GM12878 (cell line): ENCODE measurements around the gene TPM4. TPM values are rescaled to one million over a fixed set of nuclear protein-coding genes. Genes with fewer than 3 reads are reported as not detected.

Experiments
- ATAC-seq: fragments of 200-7000 bp; cut with Tn5 transposase; 3 replicates; pipeline ENCODE4 v1.9.1; 2020; ENCODE audit warnings: mild to moderate bottlenecking, moderate library complexity
- BruUV-seq: library from RNA; stranded (reverse); fragments of 400-500 nt; replicated peaks from 2 replicates; lab custom pipeline; 2021; lab: Mats Ljungman, UMichigan
- CTCF ChIA-PET: fragments of 300-600 bp; sonication (Branson Sonifier 250); formaldehyde crosslinking; extraction: SDS; loops from one replicate; lab custom pipeline; 2021; ENCODE audit warnings: inconsistent platforms; lab: Yijun Ruan, JAX
- POLR2A ChIA-PET: fragments of 350-600 bp; formaldehyde crosslinking; extraction: SDS; loops from one replicate; lab custom pipeline; 2021; ENCODE audit warnings: inconsistent platforms; lab: Charles Lee
- RAD21 ChIA-PET: fragments of 300-600 bp; sonication (Branson Sonifier 250); formaldehyde crosslinking; loops from one replicate; lab custom pipeline; 2023; ENCODE audit warnings: antibody characterized with exemption; ENCODE audit not compliant: unreplicated experiment; lab: Charles Lee
- SMC1A ChIA-PET: fragments of 300-600 bp; sonication (Branson Sonifier 250); formaldehyde crosslinking; loops from one replicate; lab custom pipeline; 2023; ENCODE audit not compliant: unreplicated experiment, uncharacterized antibody; lab: Charles Lee
- DNase-seq: peaks from one replicate; pipeline ENCODE4 v3.0.0-alpha.2; 2011; ENCODE audit warnings: low read depth, low spot score
- FAIRE-seq: peaks from 3 replicates; lab custom pipeline; 2011; peaks lifted over from hg19 to GRCh38; lab: Jason Lieb, UNC
- H2AFZ ChIP-seq: 2 replicates; pipeline ENCODE4 v1.6.0; 2011; ENCODE audit warnings: low read depth, low read length, control low read depth; ENCODE audit not compliant: control insufficient read depth
- H3K27ac ChIP-seq: 2 replicates; pipeline ENCODE4 v1.5.1; 2011; ENCODE audit warnings: control low read depth; ENCODE audit not compliant: control insufficient read depth, insufficient read depth
- H3K27me3 ChIP-seq, 2 experiments: replicated peaks in 1 of 2; 2 replicates each; pipeline versions ENCODE4 v1.6.0 to v1.6.1; 2011; ENCODE audit warnings: low read length in 1 of 2; ENCODE audit not compliant: control insufficient read depth in 2 of 2, insufficient read depth in 2 of 2
- H3K36me3 ChIP-seq, 2 experiments: 2 replicates each; pipeline ENCODE4 v1.5.1; 2011; ENCODE audit warnings: low read length in 1 of 2; ENCODE audit not compliant: control insufficient read depth in 2 of 2, insufficient read depth in 2 of 2
- H3K4me1 ChIP-seq: 2 replicates; pipeline ENCODE4 v1.6.1; 2011; ENCODE audit warnings: mild to moderate bottlenecking, low read length, moderate library complexity, mixed read lengths; ENCODE audit not compliant: control insufficient read depth, insufficient read depth
- H3K4me2 ChIP-seq: 2 replicates; pipeline ENCODE4 v1.6.0; 2011; ENCODE audit warnings: control low read depth; ENCODE audit not compliant: control insufficient read depth, insufficient read depth
- H3K4me3 ChIP-seq: fragments of 200-600 bp; sonication (generic); 2 replicates; pipeline ENCODE4 v1.5.1; 2016
- H3K79me2 ChIP-seq: 2 replicates; pipeline ENCODE4 v1.6.0; 2011; ENCODE audit warnings: low read length; ENCODE audit not compliant: control insufficient read depth, insufficient read depth
- H3K9ac ChIP-seq: 2 replicates; pipeline ENCODE4 v1.8.0; 2011; ENCODE audit warnings: low read length, control low read depth, mixed read lengths; ENCODE audit not compliant: control insufficient read depth, insufficient read depth
- H3K9me3 ChIP-seq: replicated peaks from 3 replicates; pipeline ENCODE4 v1.5.1; 2011; ENCODE audit warnings: mild to moderate bottlenecking, low read length; ENCODE audit not compliant: control insufficient read depth, insufficient read depth
- H4K20me1 ChIP-seq: 2 replicates; pipeline ENCODE4 v1.6.0; 2011; ENCODE audit not compliant: control insufficient read depth, insufficient read depth
- MTA3 ChIP-seq: IDR thresholded peaks from 2 replicates; pipeline ENCODE4 v1.6.1; 2012; ENCODE audit warnings: low read length, inconsistent platforms, borderline replicate concordance
- PKNOX1 ChIP-seq: fragments of 450-650 bp; IDR thresholded peaks from 2 replicates; pipeline ENCODE4 v1.6.1; 2016; ENCODE audit warnings: mild to moderate bottlenecking
- PML ChIP-seq: IDR thresholded peaks from 2 replicates; pipeline ENCODE4 v1.6.1; 2012; ENCODE audit warnings: low read length, inconsistent platforms
- POLR2AphosphoS2 ChIP-seq: IDR thresholded peaks from 2 replicates; pipeline ENCODE4 v1.6.1; 2011; ENCODE audit warnings: low read depth, mild to moderate bottlenecking, low read length, improper control_type of control experiment, moderate library complexity
- WGBS: methylation state at CpG from one replicate; pipeline ENCODE4 v1.1.6; 2016; ENCODE audit warnings: low lambda C conversion rate; ENCODE audit not compliant: insufficient replicate concordance, insufficient coverage; ENCODE audit errors: missing lambda C conversion rate; 5-methylcytosine and 5-hydroxymethylcytosine counted together
- in situ Hi-C: fragments of 300-500 bp; cut with MboI; formaldehyde crosslinking; loops from 9 replicates; pipeline ENCODE4 v1.14.3; 2018; ENCODE audit warnings: mixed read lengths
- intact Hi-C: fragments of 100-400 bp; cut with micrococcal nuclease; formaldehyde crosslinking; loops from one replicate; pipeline ENCODE4 v1.14.2; 2022; ENCODE audit not compliant: unreplicated experiment
- polyA plus RNA-seq, 11 experiments: library from polyadenylated mRNA; depleted of rRNA in 4 of 11; unstranded in 6 of 11; stranded (reverse) in 5 of 11; fragments of >200 nt; fragmentation: Nextera tagmentation in 4 of 11; fragmentation: Illumina TruSeq in 1 of 11; extraction: Ambion mirVana in 4 of 11; extraction: Trizol in 1 of 11; gene quantifications; 1 replicate in 1 of 11; 2 replicates in 10 of 11; pipeline versions ENCODE4 v1.2.1 to v1.2.3, GENCODE V29; 2011 to 2016; ENCODE audit warnings: inconsistent platforms in 2 of 11, missing spikeins in 2 of 11, low read depth in 1 of 11
- total RNA-seq, 4 experiments: library from RNA; depleted of rRNA in 3 of 4; stranded (reverse); fragments of >200 nt in 3 of 4; fragmentation: Illumina TruSeq in 1 of 4; extraction: Trizol in 1 of 4; gene quantifications; 2 replicates each; pipeline versions ENCODE4 v1.2.1 to v1.2.3, GENCODE V29; 2013 to 2021

Gene TPM4
- total and polyA plus RNA-seq, 10 of the 15 experiments (the other 5 are each of a cell fraction or from before 2014, with no cell fraction given) = 183 to 620 (median 407) TPM

GRCh38 chr19:16040642-16041041, 35.7 kb upstream of the TPM4 start:
- Histone ChIP-seq H3K9me3 (no peaks in the 10 kb centered on the region), H4K20me1 (no peaks in the 10 kb centered on the region), H3K4me3 (no peak overlapping the region), H3K27me3 (no peaks in the 10 kb centered on the region), H3K9ac (no peak overlapping the region), H3K36me3 (no peaks in the 10 kb centered on the region), H3K4me1 (no peaks in the 10 kb centered on the region), H3K79me2 (no peaks in the 10 kb centered on the region), H2AFZ (no peak overlapping the region; the same call in 1 of the 2 replicates), H3K4me2 (no peak overlapping the region), H3K27ac (no peak overlapping the region)
- CTCF ChIA-PET = interaction anchor here (0.7 to 4.9 kb wide), 24 partner anchors 12 to 411 kb away, joined by 3 to 61 read pairs (median 5); partner anchors contain the start of genes AP1M1, FAM32A and RAB8A
- POLR2A ChIA-PET = no interaction called here
- intact Hi-C loops (loop anchor here (1.0 kb wide), 1 partner anchor 142 kb away; no protein-coding TSS in a partner anchor), in situ Hi-C loops (loop anchor here (5.0 kb wide), 1 partner anchor 147 kb away; the partner anchor contains the start of gene FAM32A)
- RAD21 ChIA-PET = interaction anchor here (1.5 to 3.3 kb wide), 5 partner anchors 23 to 144 kb away, joined by 5 to 33 read pairs (median 14); partner anchors contain the start of genes FAM32A and RAB8A
- SMC1A ChIA-PET = interaction anchor here (0.5 to 3.2 kb wide), 14 partner anchors 25 to 1063 kb away, joined by 3 to 34 read pairs (median 6); partner anchors contain the start of genes FAM32A and RAB8A
- DNase-seq (no peak), ATAC-seq (no peak), FAIRE-seq (no peak)
- WGBS = 35% methylated on average over 6 of the region's 6 CpGs
- TF ChIP-seq POLR2AphosphoS2 (no peak), PML (no peak), MTA3 (no peak), PKNOX1 (no peak)
- no TSS peak for BruUV-seq
